ENCODE data around the gene TMEM200B. TPM values are rescaled to one million over a fixed set of nuclear protein-coding genes. Genes with fewer than 3 reads are reported as not detected.

The TMEM200B gene
- total and polyA plus RNA-seq, 7 donors, result 0.23 to 32.6 (median 24.6) TPM

DNA sequence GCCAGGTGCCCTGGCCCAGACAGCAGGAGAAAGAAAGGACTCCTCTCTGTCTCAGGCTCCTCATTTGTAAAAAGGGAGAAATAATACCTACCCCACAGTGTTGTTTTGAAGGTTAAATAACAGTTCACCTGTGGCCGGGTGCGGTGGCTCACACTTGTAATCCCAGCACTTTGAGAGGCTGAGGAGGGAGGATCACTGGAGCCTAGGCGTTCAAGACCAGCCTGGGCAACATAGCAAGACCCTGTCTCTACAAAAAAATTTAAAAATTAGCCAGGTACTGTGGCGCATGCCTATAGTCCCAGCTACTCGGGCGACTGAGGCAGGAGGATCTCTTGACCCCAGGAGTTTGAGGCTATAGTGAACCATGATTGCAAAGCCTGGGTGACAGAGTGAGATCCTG lies 2.5 kb upstream of the TMEM200B start:
- Histone ChIP-seq H3K27me3 (no peaks in the 10 kb centered on the region), H3K4me1 (peaks cover 0 to 30% (median 28%) of the 10 kb centered on the region in 4 donors), H3K4me3 (no peak overlapping the region), H3K9me3 (no peaks in the 10 kb centered on the region), H3K27ac (peak overlapping the region in 2 of 4 donors; percentile 99), H3K36me3 (no peaks in the 10 kb centered on the region)
- no peak for DNase-seq
- WGBS, 2 donors, result 96 to 97% methylated on average over 6 of the region's 6 CpGs
- TF ChIP-seq POLR2A (IDR thresholded peaks at IDR 0.05) (no peak), EP300 (IDR thresholded peaks at IDR 0.05) (no peak)
- TF ChIP-seq, protein P1, sequence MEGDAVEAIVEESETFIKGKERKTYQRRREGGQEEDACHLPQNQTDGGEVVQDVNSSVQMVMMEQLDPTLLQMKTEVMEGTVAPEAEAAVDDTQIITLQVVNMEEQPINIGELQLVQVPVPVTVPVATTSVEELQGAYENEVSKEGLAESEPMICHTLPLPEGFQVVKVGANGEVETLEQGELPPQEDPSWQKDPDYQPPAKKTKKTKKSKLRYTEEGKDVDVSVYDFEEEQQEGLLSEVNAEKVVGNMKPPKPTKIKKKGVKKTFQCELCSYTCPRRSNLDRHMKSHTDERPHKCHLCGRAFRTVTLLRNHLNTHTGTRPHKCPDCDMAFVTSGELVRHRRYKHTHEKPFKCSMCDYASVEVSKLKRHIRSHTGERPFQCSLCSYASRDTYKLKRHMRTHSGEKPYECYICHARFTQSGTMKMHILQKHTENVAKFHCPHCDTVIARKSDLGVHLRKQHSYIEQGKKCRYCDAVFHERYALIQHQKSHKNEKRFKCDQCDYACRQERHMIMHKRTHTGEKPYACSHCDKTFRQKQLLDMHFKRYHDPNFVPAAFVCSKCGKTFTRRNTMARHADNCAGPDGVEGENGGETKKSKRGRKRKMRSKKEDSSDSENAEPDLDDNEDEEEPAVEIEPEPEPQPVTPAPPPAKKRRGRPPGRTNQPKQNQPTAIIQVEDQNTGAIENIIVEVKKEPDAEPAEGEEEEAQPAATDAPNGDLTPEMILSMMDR (IDR thresholded peaks at IDR 0.05), result no peak
- intact Hi-C loops (cut with DNase I), result loop anchor here (10.0 kb wide), 2 partner anchors 211 to 1579 kb away; partner anchors contain the start of gene EPB41

DNA sequence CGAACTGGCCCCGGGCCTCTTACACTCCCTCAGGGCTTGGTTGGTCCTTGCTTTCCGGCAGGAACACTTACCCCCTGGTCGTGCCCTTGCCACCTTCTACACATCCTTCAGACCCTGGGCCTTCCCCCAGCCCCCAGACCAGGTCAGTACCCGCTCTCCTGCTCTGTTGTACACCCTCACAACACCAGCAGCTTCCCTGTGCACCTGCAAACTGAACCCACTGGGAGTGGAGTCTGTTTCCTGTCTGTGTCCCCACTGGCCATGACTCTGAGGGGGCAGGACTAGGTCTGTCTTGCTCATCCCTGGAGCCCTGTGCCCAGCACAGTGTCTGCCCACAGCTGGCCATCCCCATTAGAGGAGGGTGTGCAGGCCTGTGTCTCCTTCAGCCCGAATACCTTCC lies 2.1 kb upstream of the TMEM200B start:
- intact Hi-C loops (cut with DNase I), result loop anchor here (2.0 to 10.0 kb wide), 3 partner anchors 211 to 1579 kb away; partner anchors contain the start of gene EPB41
- WGBS, 2 donors, result 87 to 89% methylated on average over 6 of the region's 6 CpGs
- Histone ChIP-seq H3K9me3 (no peaks in the 10 kb centered on the region), H3K4me3 (peak overlapping the region in 1 of 4 donors; percentile 70), H3K27me3 (no peaks in the 10 kb centered on the region), H3K36me3 (no peaks in the 10 kb centered on the region), H3K4me1 (peaks cover 0 to 34% (median 32%) of the 10 kb centered on the region in 4 donors), H3K27ac (peak overlapping the region; percentile 96 to 99 (median 99))
- TF ChIP-seq POLR2A (IDR thresholded peaks at IDR 0.05), result no peak
- no peak for TF ChIP-seq EP300 (IDR thresholded peaks at IDR 0.05)
- TF ChIP-seq POLR2AphosphoS5 (IDR thresholded peaks at IDR 0.05), result no peak
- TF ChIP-seq, protein P1 (IDR thresholded peaks at IDR 0.05), result no peak
- DNase-seq, result no peak

DNA sequence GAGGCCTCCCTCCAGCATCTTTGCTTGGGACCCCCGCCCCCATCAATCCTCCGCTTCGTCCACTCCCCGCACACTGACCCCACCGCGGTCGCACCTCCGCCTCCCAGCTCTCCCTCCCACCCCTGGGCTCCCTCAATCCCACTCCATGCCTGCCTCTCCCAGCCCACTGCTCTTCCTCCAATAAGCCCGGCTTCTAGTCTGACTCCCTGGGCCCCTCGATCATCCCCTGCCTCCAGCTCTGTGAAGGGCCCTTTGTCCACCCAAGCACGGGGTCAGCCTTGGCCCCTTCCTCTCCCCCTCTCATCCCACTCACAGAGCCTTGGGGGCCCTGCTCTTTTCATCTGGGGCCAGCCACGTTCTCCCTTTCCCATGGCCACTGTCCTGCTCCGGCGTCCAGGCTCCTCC lies 1.5 kb upstream of the TMEM200B start:
- H3K27ac ChIP-seq, result peak overlapping the region; percentile 96 to 99 (median 99)
- no peaks in the 10 kb centered on the region for H3K27me3 ChIP-seq
- no peaks in the 10 kb centered on the region for H3K36me3 ChIP-seq
- WGBS, 2 donors, result 68 to 84% methylated on average over 14 of the region's 14 CpGs
- no peaks in the 10 kb centered on the region for H3K9me3 ChIP-seq
- peak; percentile 73 for DNase-seq
- peaks cover 0 to 40% (median 38%) of the 10 kb centered on the region in 4 donors for H3K4me1 ChIP-seq
- peak overlapping the region; percentile 48 to 75 (median 72) for H3K4me3 ChIP-seq
- TF ChIP-seq, protein P1 (IDR thresholded peaks at IDR 0.05), result no peak
- TF ChIP-seq POLR2A (IDR thresholded peaks at IDR 0.05), result no peak
- no peak for TF ChIP-seq POLR2AphosphoS5 (IDR thresholded peaks at IDR 0.05)
- TF ChIP-seq EP300 (IDR thresholded peaks at IDR 0.05), result no peak
- intact Hi-C loops (cut with DNase I), result loop anchor here (2.0 to 10.0 kb wide), 3 partner anchors 210 to 1580 kb away; partner anchors contain the start of gene EPB41

DNA sequence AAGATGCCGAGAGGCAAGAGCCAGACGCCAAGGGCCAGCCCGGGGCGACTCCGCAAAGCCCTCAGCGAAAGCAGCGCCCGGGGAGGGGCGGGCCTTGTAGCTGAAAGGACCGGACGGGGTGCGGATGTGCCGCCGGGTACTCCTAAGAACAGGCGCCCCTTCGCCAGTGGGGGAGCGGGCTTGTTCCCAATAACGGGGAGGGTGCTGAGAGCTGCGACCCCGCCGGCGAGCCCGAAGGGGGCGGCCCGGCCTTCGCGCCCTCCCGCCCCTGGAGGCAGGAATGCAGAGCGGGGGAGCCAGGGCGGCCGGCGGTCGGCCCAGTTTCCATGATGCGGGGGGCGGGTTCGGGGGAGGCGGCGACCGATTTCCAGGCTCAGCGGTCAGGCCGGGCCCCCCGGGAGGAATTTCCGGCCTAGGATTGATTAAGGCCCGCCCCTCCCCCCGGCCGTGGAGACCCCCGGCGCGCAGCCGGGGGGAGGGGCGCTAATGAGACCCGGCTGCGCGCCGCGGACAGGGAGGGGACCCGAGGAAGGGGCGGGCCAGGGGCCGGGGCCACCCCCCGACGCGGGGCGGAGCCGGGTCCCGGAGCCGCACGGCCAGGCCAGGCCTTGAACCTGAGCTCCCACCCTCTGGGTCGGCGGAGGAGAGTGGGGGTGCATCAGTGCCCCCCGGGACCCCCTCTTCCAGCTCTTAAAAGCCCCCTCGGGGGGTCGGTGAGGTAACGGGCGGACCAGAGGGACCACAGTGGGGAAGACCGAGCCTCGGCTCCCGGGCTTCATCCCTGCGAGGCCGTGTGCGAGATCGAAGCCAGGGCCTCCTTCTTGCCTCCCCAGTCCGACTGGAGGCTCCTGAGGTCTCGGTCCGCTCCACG lies 898 bp upstream of the TMEM200B start:
- peak overlapping the region; percentile 48 to 75 (median 72) for H3K4me3 ChIP-seq
- peak; percentile 95 for DNase-seq
- H3K27me3 ChIP-seq, result no peaks in the 10 kb centered on the region
- H3K36me3 ChIP-seq, result no peaks in the 10 kb centered on the region
- 4 to 5% methylated on average over 85 of the region's 85 CpGs for WGBS, 2 donors
- H3K9me3 ChIP-seq, result no peaks in the 10 kb centered on the region
- intact Hi-C loops (cut with DNase I), result loop anchor here (2.0 to 10.0 kb wide), 5 partner anchors 42 to 1580 kb away; partner anchors contain the start of gene EPB41
- H3K27ac ChIP-seq, result peak overlapping the region; percentile 96 to 99 (median 99)
- TF ChIP-seq POLR2AphosphoS5 (IDR thresholded peaks at IDR 0.05) (peak; percentile 96 to 98 (median 97)), POLR2A (IDR thresholded peaks at IDR 0.05) (peak; percentile 83 to 93), EP300 (IDR thresholded peaks at IDR 0.05) (peak in 3 of 4 donors; percentile 23 to 75 (median 29))
- TF ChIP-seq, protein P1 (IDR thresholded peaks at IDR 0.05), result peak; percentile 98 to 100 (median 98)
- H3K4me1 ChIP-seq, result peaks cover 0 to 46% (median 44%) of the 10 kb centered on the region in 4 donors
